Measurements from ENCODE around the gene STARD3.

The STARD3 gene

DNA sequence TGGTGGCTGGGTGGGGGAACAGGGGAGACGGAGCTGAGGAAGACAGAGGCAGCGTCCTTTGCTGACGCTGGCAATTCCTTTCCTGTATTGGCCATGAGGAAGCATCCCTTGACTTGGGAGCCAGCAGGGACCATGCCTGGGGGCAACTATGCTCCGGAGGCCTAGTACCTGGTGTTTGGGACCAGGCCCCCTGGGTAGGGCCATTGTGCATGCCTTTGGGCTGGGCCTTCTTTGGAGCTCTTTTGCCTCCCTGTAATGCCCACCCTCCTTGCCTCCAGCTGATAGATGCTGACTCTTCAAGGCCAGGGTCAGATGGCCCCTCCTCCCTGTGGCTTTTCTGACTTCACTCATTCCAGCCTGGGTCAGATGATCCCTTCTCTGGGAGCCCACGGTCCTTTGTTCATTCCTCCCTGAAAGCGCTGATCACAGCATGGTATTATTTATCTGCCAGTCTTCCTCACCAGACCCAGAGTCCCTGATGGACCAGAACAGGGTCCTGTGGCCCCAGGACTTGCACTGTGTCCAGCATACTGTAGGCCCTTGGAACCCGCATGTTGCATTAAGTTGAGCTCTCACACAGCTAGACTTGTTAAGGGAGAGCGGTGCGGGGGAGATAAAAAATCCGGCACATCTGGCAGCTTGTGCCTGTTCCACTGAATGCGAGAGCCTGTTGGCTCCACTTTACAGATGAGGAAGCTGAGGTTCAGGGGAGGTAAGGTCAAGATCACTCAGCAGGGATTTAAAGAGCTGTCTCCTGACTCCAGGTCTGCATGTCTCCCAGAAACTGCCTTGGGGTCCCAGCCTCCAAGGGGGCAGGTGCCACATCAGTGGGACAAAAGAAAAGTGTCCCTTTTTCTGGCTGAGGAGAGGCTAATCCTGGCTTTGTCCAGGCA lies 2.9 kb downstream of the STARD3 start:
- no peak for DNase-seq

- no peak for DNase-seq
Measured at GRCh38 chr17:39640591-39641031, 3.7 kb downstream of the STARD3 start.

DNA sequence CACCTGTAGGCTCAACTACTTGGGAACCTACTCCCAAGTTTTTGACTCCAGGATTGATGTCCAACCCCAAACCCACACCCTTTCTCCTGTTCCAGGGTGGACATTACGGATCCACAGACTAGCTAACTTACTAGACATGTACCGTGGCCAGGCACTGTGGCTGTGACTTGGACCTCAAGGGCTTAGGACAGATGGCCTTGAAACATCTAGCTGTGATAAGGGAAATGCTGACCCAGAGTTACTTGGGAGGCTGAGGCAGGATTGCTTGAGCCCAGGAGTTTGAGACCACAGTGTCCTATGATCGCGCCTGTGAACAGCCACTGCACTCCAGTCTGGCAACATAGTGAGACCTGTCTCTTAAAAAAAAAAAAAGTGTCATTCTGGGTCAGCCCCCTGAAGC lies 4.2 kb downstream of the STARD3 start:
- DNase-seq, result no peak

DNA sequence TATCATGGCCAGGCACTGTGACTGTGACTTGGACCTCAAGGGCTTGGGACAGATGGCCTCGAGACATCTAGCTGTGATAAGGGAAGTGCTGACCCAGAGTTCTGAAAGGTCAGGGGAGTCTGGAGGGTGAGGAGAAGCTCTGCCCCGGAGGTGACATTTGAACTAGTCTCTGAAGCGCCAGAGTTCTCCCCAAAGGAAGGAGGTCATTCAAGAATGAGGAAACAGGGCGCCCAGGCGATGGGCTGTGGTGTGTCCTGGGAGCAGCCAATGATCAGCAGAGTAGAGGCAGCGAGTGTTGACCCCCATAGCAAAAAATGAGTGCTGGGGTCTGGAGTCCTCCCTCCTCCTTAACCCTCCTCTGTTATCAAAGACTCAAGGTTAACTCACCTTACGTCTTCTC lies 4.9 kb downstream of the STARD3 start:
- no peak for DNase-seq

DNA sequence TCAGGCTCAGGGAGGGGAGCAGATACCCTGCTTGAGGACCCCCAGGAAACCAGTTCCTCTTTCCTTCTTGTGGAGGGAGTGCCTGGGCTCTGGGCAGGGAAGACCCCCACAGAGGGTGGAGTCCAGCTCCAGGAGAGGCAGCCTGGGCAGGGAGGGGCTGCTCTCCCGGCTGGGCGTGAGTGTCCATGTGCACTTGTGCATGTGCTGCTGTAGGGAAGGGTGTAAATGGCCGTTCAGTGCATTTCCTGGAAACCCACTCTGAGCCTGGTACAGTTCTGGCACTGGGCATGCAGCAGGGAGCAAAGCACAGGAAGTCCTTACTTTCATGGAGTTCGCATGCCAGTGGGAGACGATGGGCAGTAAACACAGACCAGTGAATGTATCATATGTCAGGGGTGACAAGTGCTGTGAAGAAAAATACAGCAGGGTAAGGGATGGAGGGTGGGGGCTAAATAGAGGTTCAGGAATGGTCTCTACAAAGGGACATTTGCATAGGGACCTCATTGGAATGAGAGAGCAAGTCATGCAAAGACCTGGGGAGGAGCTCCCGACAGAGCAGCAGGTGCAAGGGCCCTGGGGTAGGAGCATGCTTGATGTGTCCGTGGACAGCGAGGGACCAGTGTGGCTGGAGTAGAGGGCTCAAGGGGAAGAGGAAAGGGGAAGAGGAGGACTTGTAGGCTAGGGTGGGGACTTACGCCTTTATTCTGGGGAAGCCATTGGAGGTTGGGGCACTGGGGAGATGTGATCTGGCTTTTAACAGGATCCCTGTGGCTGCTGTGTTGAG lies 5.5 kb downstream of the STARD3 start:
- no peak for DNase-seq

- DNase-seq, result no peak
Measured at GRCh38 chr17:39643271-39643670, 6.3 kb downstream of the STARD3 start.

DNA sequence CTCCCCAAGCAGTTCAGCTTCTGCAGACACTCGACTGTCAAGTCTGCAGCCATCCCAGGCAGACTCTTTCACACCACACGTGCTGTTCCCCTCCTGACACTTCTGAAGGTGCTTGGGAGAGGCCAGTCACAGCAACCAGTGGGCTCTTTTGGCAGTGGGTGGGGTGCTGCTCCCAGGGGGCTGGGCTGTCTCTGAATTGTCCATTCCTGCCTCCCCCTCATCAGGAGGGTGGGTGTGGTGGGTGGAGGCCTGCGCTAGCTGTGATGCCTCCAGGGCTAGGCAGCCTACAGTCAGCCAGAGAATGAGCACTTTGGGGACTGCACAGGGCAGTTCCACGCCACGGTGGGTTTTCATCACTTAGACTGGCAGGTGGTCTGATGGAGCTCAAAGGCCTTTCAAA lies 10.3 kb downstream of the STARD3 start:
- no peak for DNase-seq

GRCh38 chr17:39648616-39649366 lies 11.8 kb downstream of the STARD3 start:
- no peak for DNase-seq

DNA sequence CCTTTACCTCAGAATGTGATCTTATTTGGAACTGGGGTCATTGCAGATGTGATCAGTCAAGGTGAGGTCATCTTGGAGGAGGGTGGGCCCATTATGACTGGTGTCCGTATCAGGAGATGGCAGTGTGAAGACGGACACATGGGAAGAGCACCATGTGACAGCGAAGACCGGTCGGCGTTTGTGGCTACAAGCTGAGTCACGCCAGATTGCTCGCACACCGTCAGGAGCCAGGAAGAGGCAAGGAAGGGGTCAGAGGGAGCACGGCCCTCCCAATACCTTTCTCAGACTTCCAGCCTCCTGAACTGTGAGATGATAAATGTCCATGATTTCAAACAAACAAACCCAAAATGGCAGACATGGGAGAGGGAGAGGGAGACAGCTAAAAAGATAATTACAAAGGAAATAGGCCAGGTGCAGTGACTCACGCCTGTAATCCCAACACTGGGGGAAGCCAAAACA lies 13.2 kb downstream of the STARD3 start:
- DNase-seq, result no peak

GRCh38 chr17:39651923-39652586 lies 15.1 kb downstream of the STARD3 start:
- no peak for DNase-seq

DNA sequence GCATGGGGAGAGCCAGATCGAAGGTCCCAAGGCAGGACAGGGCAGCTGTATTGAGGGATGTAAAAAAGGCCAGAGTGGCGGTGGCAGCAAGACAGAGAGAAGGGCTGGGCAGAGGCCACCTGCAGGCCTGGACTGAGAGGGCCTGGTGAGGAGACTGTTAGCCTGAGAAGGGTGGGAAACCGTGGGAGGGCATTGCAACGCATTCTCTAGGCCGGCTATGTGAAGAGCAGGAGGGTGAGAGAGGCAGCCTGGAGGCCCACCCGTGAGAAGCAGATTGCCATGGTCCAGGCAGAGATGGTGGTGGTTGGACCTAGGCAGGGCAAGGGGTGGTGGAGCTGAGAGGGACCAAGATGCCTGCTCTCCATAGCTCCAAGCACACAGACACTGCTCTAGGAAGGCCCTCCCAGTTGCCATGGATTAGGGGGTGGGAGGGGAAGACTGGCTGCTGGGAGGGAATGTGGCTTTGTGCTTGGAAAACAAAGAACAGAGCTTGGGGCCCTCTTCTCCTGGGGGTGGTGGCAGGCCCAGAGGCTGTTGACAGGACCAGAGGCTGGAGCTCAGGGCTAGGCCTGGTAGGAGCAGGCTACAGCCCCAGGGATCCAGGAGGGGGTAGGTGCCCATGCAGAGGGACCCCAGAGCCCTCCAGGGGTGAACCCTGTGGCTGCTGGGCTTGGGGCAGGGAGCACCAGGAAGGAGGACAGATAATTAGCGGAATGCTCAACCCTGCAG lies 15.8 kb downstream of the STARD3 start:
- no peak for DNase-seq

- DNase-seq, result no peak
Measured at GRCh38 chr17:39653316-39653661, 16.3 kb downstream of the STARD3 start.

GRCh38 chr17:39653662-39654331 lies 16.9 kb downstream of the STARD3 start:
- DNase-seq, result peak; percentile 70

DNA sequence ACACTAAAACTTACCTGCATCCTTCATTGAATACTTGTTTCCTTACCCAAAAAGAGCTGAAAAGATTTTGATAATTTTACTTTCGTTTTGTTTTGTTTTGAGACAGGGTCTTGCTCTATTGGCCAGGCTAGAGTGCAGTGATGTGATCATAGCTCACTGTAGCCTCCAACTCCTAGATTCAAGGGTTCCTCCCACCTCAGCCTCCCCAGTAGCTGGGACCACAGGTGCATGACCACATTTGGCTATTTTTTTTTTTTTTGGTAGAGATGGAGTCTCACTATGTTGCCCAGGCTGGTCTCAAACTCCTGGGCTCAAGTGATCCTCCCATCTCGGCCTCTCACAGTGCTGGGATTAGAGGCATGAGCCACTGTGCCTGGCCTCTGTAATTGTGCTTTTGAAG lies 18.2 kb downstream of the STARD3 start:
- no peak for DNase-seq

- no peak for DNase-seq
Measured at GRCh38 chr17:39658346-39658745, 21.4 kb downstream of the STARD3 start.

DNA sequence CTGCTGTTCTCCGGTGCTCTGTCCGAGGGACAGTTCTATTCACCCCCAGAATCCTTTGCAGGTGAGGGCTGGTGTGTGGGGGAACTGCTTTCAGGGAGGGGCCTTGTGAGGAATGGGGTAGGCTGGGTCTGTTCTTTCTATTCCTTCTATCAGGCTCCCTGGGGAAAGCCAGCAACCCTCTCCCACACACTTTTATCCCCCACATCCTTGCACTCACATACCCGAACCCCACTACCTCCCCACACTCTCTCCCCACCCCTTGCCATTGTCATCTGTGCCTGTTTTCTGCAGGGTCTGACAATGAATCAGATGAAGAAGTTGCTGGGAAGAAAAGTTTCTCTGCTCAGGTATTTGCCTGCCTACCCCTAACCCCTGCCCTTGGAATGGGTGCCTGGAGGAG lies 21.8 kb downstream of the STARD3 start:
- no peak for DNase-seq

DNA sequence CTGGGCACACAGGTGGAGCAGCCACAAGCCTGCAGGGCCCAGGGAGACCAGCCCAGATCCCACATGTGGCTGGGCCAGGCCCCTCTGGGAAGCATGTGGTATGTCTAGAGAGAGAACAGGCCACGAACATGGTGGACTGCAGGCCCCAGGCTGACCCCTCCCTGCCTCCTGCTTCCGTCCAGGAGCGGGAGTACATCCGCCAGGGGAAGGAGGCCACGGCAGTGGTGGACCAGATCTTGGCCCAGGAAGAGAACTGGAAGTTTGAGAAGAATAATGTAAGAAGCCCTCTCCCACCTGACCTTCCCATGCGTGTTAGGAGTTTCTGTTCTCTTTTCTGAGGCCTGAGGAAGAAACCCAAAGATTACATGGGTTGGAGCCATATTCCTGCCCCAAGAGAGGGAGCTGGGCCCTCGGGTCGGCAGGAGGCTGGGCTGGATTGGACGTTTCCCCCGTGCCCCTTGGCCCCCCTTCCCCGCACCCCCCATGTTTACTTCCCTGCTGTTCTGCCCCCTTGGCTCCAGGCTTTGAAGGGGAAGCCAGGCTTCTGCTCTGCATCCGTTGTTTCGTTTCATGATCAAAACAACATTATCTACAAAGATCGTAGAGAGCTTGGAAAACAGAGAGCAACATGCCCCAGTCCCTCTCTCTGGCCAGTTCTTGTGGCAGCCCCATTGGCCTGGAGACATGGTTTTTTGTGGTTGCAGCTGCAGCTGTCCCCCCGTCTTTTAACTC lies 22.5 kb downstream of the STARD3 start:
- DNase-seq, result no peak

- no peak for DNase-seq
Measured at GRCh38 chr17:39660011-39660360, 23.0 kb downstream of the STARD3 start.

- no peak for DNase-seq
Measured at GRCh38 chr17:39660397-39661385, 23.7 kb downstream of the STARD3 start.
